AG04450 (cell line): Measurements from ENCODE around the gene USF3. TPM values are rescaled to one million over a fixed set of nuclear protein-coding genes. Genes with fewer than 3 reads are reported as not detected.

Experiments
- CTCF ChIA-PET: fragments of 300-600, 350-600 bp; formaldehyde crosslinking; extraction: SDS; loops from one replicate; lab custom pipeline; 2022; ENCODE audit warnings: antibody characterized with exemption, inconsistent platforms; lab: Charles Lee
- POLR2A ChIA-PET: fragments of 350-600 bp; formaldehyde crosslinking; extraction: SDS; loops from one replicate; lab custom pipeline; 2021; ENCODE audit warnings: antibody characterized with exemption, inconsistent platforms; lab: Yijun Ruan, JAX
- DNase-seq: peaks from one replicate; pipeline ENCODE4 v3.0.0-alpha.2; 2011; ENCODE audit warnings: low read depth, low spot score
- H3K27ac ChIP-seq: one replicate; pipeline ENCODE4 v1.5.1; 2012; ENCODE audit warnings: low read depth, low read length, control low read depth
- H3K27me3 ChIP-seq: one replicate; pipeline ENCODE4 v1.6.0; 2012; ENCODE audit warnings: low read length; ENCODE audit not compliant: control insufficient read depth, insufficient read depth
- H3K4me3 ChIP-seq: 2 replicates; pipeline ENCODE4 v1.5.1; 2011; ENCODE audit warnings: mild to moderate bottlenecking, low read depth, low read length, control low read depth
- H3K9me3 ChIP-seq: 2 replicates; pipeline ENCODE4 v1.5.1; 2012; ENCODE audit warnings: low read length; ENCODE audit not compliant: control insufficient read depth, insufficient read depth
- CTCF ChIP-seq: IDR thresholded peaks from 2 replicates; pipeline ENCODE4 v1.5.1; 2011; ENCODE audit warnings: low read depth, low read length, control low read depth, inconsistent platforms
- polyA plus RNA-seq: library from polyadenylated mRNA; depleted of rRNA; stranded (reverse); fragments of >200 nt; gene quantifications from 2 replicates; pipeline ENCODE4 v1.2.3, GENCODE V29; 2011; rRNA removed
- small RNA-seq: library from RNA; depleted of rRNA; stranded (forward); fragments of <200 nt; gene quantifications from one replicate; pipeline ENCODE3, GENCODE V24; 2012; ENCODE audit warnings: low read depth; ENCODE audit not compliant: insufficient read length

Gene USF3
- polyA plus RNA-seq, 1 experiment: 15.4 TPM

- H3K27ac ChIP-seq: no peak overlapping the region
- DNase-seq: no peak
- peaks cover 14% of the 10 kb centered on the region for H3K27me3 ChIP-seq
- no peak for TF ChIP-seq CTCF
- POLR2A ChIA-PET: no interaction called here
- no peak overlapping the region for H3K4me3 ChIP-seq
- no peaks in the 10 kb centered on the region for H3K9me3 ChIP-seq
- CTCF ChIA-PET: no interaction called here
Observed at GRCh38 chr3:113602256-113602655, 94.2 kb downstream of the USF3 start.

GRCh38 chr3:113601240-113601639 is 95.2 kb downstream of the USF3 start:
- ChIA-PET POLR2A (no interaction called here), CTCF (no interaction called here)
- Histone ChIP-seq H3K4me3 (no peak overlapping the region), H3K27ac (no peak overlapping the region), H3K27me3 (peaks cover 12% of the 10 kb centered on the region), H3K9me3 (no peaks in the 10 kb centered on the region)
- DNase-seq: no peak
- no peak for TF ChIP-seq CTCF

- ChIA-PET POLR2A (no interaction called here), CTCF (no interaction called here)
- H3K4me3 ChIP-seq: no peak overlapping the region
- H3K27me3 ChIP-seq: peaks cover 12% of the 10 kb centered on the region
- no peak for TF ChIP-seq CTCF
- H3K9me3 ChIP-seq: no peaks in the 10 kb centered on the region
- no peak for DNase-seq
- H3K27ac ChIP-seq: no peak overlapping the region
Observed at GRCh38 chr3:113600418-113601182, 95.8 kb downstream of the USF3 start.

Small RNAs within 50 kb of the gene (small RNA-seq; reads per million reads assigned to genes)
- not detected for gene RN7SL767P

Other genes with a start within 250 kb of the USF3 start
- 5.2 and 8.1 TPM in 2 replicates for gene SPICE1, start 181.5 kb downstream of the USF3 start, polyA plus RNA-seq
- gene SIDT1, start 164.1 kb downstream of the USF3 start, polyA plus RNA-seq: not detected in 2 replicates
- 95.9 and 129 TPM in 2 replicates for gene NAA50, start 49.6 kb upstream of the USF3 start, polyA plus RNA-seq
- gene ATP6V1A, start 50.4 kb upstream of the USF3 start, polyA plus RNA-seq: 64.4 and 83.0 TPM in 2 replicates
- 3.0 and 4.2 TPM in 2 replicates for gene GRAMD1C, start 142.1 kb upstream of the USF3 start, polyA plus RNA-seq